ENCODE data around the gene YWHAE. TPM values are rescaled to one million over a fixed set of nuclear protein-coding genes. Genes with fewer than 3 reads are reported as not detected.
"Not testable (repeated sequence)": the region's sequence is repeated elsewhere in the genome, so short reads cannot be mapped to it uniquely, and the experiment has no call there.

YWHAE gene
- total RNA-seq, 1 donor from 2014 or later: 1,081 TPM

- no peak for DNase-seq (ENCODE audit: extremely low read depth, low read depth, low spot score)
Measured at GRCh38 chr17:1375615-1376014, 24.4 kb downstream of the YWHAE start.

GRCh38 chr17:1374431-1375177, 25.4 kb downstream of the YWHAE start:
- no peak for DNase-seq (ENCODE audit: extremely low read depth, low read depth, low spot score)

GRCh38 chr17:1373707-1374237, 26.2 kb downstream of the YWHAE start:
- no peak for DNase-seq (ENCODE audit: extremely low read depth, low read depth, low spot score)

- no peak for DNase-seq (ENCODE audit: extremely low read depth, low read depth, low spot score)
Measured at GRCh38 chr17:1372618-1373017, 27.4 kb downstream of the YWHAE start.

- DNase-seq (ENCODE audit: extremely low read depth, low read depth, low spot score): no peak
Measured at GRCh38 chr17:1371893-1372590, 28.0 kb downstream of the YWHAE start.

- DNase-seq (ENCODE audit: extremely low read depth, low read depth, low spot score): no peak
Measured at GRCh38 chr17:1368588-1368987, 31.4 kb downstream of the YWHAE start.

- no peak for DNase-seq (ENCODE audit: extremely low read depth, low read depth, low spot score)
Measured at GRCh38 chr17:1367351-1367745, 32.7 kb downstream of the YWHAE start.

- no peak for DNase-seq (ENCODE audit: extremely low read depth, low read depth, low spot score)
Measured at GRCh38 chr17:1366234-1366633, 33.8 kb downstream of the YWHAE start.

- DNase-seq (ENCODE audit: extremely low read depth, low read depth, low spot score): peak; percentile 42
Measured at GRCh38 chr17:1365445-1366039, 34.5 kb downstream of the YWHAE start.

GRCh38 chr17:1362964-1363363, 37.1 kb downstream of the YWHAE start:
- DNase-seq (ENCODE audit: extremely low read depth, low read depth, low spot score): no peak

- DNase-seq (ENCODE audit: extremely low read depth, low read depth, low spot score): no peak
Measured at GRCh38 chr17:1362065-1362848, 37.8 kb downstream of the YWHAE start.

GRCh38 chr17:1360975-1361374, 39.0 kb downstream of the YWHAE start:
- no peak for DNase-seq (ENCODE audit: extremely low read depth, low read depth, low spot score)

- DNase-seq (ENCODE audit: extremely low read depth, low read depth, low spot score): not testable (repeated sequence)
Measured at GRCh38 chr17:1360315-1360714, 39.7 kb downstream of the YWHAE start.

GRCh38 chr17:1354030-1354429, 46.0 kb downstream of the YWHAE start:
- DNase-seq (ENCODE audit: extremely low read depth, low read depth, low spot score): no peak

GRCh38 chr17:1352530-1352929, 47.5 kb downstream of the YWHAE start:
- DNase-seq (ENCODE audit: extremely low read depth, low read depth, low spot score): not testable (repeated sequence)

GRCh38 chr17:1351971-1352370, 48.1 kb downstream of the YWHAE start:
- DNase-seq (ENCODE audit: extremely low read depth, low read depth, low spot score): no peak

GRCh38 chr17:1351275-1351674, 48.7 kb downstream of the YWHAE start:
- DNase-seq (ENCODE audit: extremely low read depth, low read depth, low spot score): no peak

GRCh38 chr17:1347589-1348323, 52.3 kb downstream of the YWHAE start:
- no peak for DNase-seq (ENCODE audit: extremely low read depth, low read depth, low spot score)

- DNase-seq (ENCODE audit: extremely low read depth, low read depth, low spot score): no peak
Measured at GRCh38 chr17:1344521-1344920, 55.5 kb downstream of the YWHAE start.

- DNase-seq (ENCODE audit: extremely low read depth, low read depth, low spot score): no peak
Measured at GRCh38 chr17:1343554-1343953, 56.5 kb downstream of the YWHAE start.
